ENCODE results near the gene TTLL8.
"Not testable (repeated sequence)": the region's sequence is repeated elsewhere in the genome, so short reads cannot be mapped to it uniquely, and the experiment has no call there.

The TTLL8 gene

GRCh38 chr22:49999063-49999945 lies 58.8 kb downstream of the TTLL8 start:
- DNase-seq: no peak

- no peak for DNase-seq
Observed at GRCh38 chr22:49998718-49999062, 59.4 kb downstream of the TTLL8 start.

GRCh38 chr22:49997932-49998717 lies 60.0 kb downstream of the TTLL8 start:
- no peak for DNase-seq

GRCh38 chr22:49997251-49997599 lies 60.9 kb downstream of the TTLL8 start:
- DNase-seq: no peak

- no peak for DNase-seq
Observed at GRCh38 chr22:49996518-49997250, 61.4 kb downstream of the TTLL8 start.

GRCh38 chr22:49996119-49996517 lies 62.0 kb downstream of the TTLL8 start:
- no peak for DNase-seq

GRCh38 chr22:49995361-49996118 lies 62.6 kb downstream of the TTLL8 start:
- no peak for DNase-seq

- DNase-seq: no peak
Observed at GRCh38 chr22:49995041-49995360, 63.1 kb downstream of the TTLL8 start.

GRCh38 chr22:49994361-49995040 lies 63.6 kb downstream of the TTLL8 start:
- DNase-seq: no peak

- no peak for DNase-seq
Observed at GRCh38 chr22:49993649-49994360, 64.3 kb downstream of the TTLL8 start.

- DNase-seq: peak in 1 of 2 experiments; percentile 29
Observed at GRCh38 chr22:49992921-49993648, 65.0 kb downstream of the TTLL8 start.

GRCh38 chr22:49991907-49992533 lies 66.1 kb downstream of the TTLL8 start:
- DNase-seq: no peak

- no peak for DNase-seq
Observed at GRCh38 chr22:49991167-49991566, 66.9 kb downstream of the TTLL8 start.

GRCh38 chr22:49989826-49990225 lies 68.3 kb downstream of the TTLL8 start:
- not testable (repeated sequence) for DNase-seq

GRCh38 chr22:49986325-49986724 lies 71.8 kb downstream of the TTLL8 start:
- no peak for DNase-seq

GRCh38 chr22:49983148-49984042 lies 74.7 kb downstream of the TTLL8 start:
- DNase-seq: no peak

- not testable (repeated sequence) for DNase-seq
Observed at GRCh38 chr22:49981799-49982198, 76.3 kb downstream of the TTLL8 start.

- DNase-seq: no peak
Observed at GRCh38 chr22:49979587-49980264, 78.4 kb downstream of the TTLL8 start.

- DNase-seq: no peak
Observed at GRCh38 chr22:49977578-49977977, 80.5 kb downstream of the TTLL8 start.
